ENCODE measurements around the gene RFT1.

- TF ChIP-seq EZH2 (IDR thresholded peaks at IDR 0.05; ENCODE audit: low read length) (no peak), CTCF (optimal IDR thresholded peaks at IDR 0.05 in 1 of 3, IDR thresholded peaks at IDR 0.05 in 1 of 3, conservative IDR thresholded peaks at IDR 0.05 in 1 of 3; ENCODE audit: extremely low read depth in 1 of 3, insufficient read depth in 2 of 3, low read length in 3 of 3) (no peak)
Measured at GRCh38 chr3:53101956-53102355, 28.3 kb downstream of the RFT1 start.

All from keratinocyte (primary cell).